Measurements from ENCODE around the gene CDH4. TPM values are rescaled to one million over a fixed set of nuclear protein-coding genes. Genes with fewer than 3 reads are reported as not detected.

The CDH4 gene
- total and polyA plus RNA-seq, 8 donors, result under 0.01 to 2.2 (median 0.11) TPM; not detected in 2

- Histone ChIP-seq H3K36me3 (no peaks in the 10 kb centered on the region), H3K9me3 (peaks cover 0 to 29% (median 26%) of the 10 kb centered on the region in 4 donors), H3K4me3 (no peak overlapping the region), H3K27ac (no peak overlapping the region), H3K4me1 (no peaks in the 10 kb centered on the region), H3K27me3 (peaks cover 0 to 26% (median 0%) of the 10 kb centered on the region in 3 donors)
- 79 to 85% (median 85%) methylated on average over 26 to 27 of the region's 27 CpGs for WGBS, 5 donors
- DNase-seq, result no peak
- intact Hi-C loops (cut with DNase I; ENCODE audit: low total_unique reads), result no loop called here
- TF ChIP-seq EP300 (IDR thresholded peaks at IDR 0.05) (no peak), POLR2A (IDR thresholded peaks at IDR 0.05) (no peak), POLR2AphosphoS5 (IDR thresholded peaks at IDR 0.05) (no peak)
- TF ChIP-seq, protein P1, sequence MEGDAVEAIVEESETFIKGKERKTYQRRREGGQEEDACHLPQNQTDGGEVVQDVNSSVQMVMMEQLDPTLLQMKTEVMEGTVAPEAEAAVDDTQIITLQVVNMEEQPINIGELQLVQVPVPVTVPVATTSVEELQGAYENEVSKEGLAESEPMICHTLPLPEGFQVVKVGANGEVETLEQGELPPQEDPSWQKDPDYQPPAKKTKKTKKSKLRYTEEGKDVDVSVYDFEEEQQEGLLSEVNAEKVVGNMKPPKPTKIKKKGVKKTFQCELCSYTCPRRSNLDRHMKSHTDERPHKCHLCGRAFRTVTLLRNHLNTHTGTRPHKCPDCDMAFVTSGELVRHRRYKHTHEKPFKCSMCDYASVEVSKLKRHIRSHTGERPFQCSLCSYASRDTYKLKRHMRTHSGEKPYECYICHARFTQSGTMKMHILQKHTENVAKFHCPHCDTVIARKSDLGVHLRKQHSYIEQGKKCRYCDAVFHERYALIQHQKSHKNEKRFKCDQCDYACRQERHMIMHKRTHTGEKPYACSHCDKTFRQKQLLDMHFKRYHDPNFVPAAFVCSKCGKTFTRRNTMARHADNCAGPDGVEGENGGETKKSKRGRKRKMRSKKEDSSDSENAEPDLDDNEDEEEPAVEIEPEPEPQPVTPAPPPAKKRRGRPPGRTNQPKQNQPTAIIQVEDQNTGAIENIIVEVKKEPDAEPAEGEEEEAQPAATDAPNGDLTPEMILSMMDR (IDR thresholded peaks at IDR 0.05), result no peak
Measured at GRCh38 chr20:61779176-61779965, 527.3 kb downstream of the CDH4 start.

GRCh38 chr20:61780066-61780465, 528.0 kb downstream of the CDH4 start:
- DNase-seq, result no peak
- intact Hi-C loops (cut with DNase I; ENCODE audit: low total_unique reads), result no loop called here
- TF ChIP-seq, protein P1 (IDR thresholded peaks at IDR 0.05), result no peak
- TF ChIP-seq EP300 (IDR thresholded peaks at IDR 0.05) (no peak), POLR2A (IDR thresholded peaks at IDR 0.05) (no peak), POLR2AphosphoS5 (IDR thresholded peaks at IDR 0.05) (no peak)
- H3K4me1 ChIP-seq, result no peaks in the 10 kb centered on the region
- peaks cover 0 to 29% (median 26%) of the 10 kb centered on the region in 4 donors for H3K9me3 ChIP-seq
- no peak overlapping the region for H3K27ac ChIP-seq
- no peaks in the 10 kb centered on the region for H3K36me3 ChIP-seq
- no peak overlapping the region for H3K4me3 ChIP-seq
- 80 to 88% (median 87%) methylated on average over 7 of the region's 7 CpGs for WGBS, 5 donors
- H3K27me3 ChIP-seq, result peaks cover 0 to 30% (median 3%) of the 10 kb centered on the region in 3 donors

- intact Hi-C loops (cut with DNase I; ENCODE audit: low total_unique reads), result no loop called here
- no peak for DNase-seq
- Histone ChIP-seq H3K36me3 (no peaks in the 10 kb centered on the region), H3K4me3 (no peak overlapping the region), H3K27me3 (peaks cover 0 to 31% (median 8%) of the 10 kb centered on the region in 3 donors), H3K4me1 (no peaks in the 10 kb centered on the region), H3K27ac (no peak overlapping the region), H3K9me3 (peaks cover 0 to 26% (median 22%) of the 10 kb centered on the region in 4 donors)
- TF ChIP-seq POLR2AphosphoS5 (IDR thresholded peaks at IDR 0.05) (no peak), POLR2A (IDR thresholded peaks at IDR 0.05) (no peak), EP300 (IDR thresholded peaks at IDR 0.05) (no peak)
- TF ChIP-seq, protein P1 (IDR thresholded peaks at IDR 0.05), result no peak
- 69 to 83% (median 81%) methylated on average over 17 to 18 of the region's 18 CpGs for WGBS, 5 donors
Measured at GRCh38 chr20:61784801-61785566, 532.9 kb downstream of the CDH4 start.

GRCh38 chr20:61785567-61785816, 533.4 kb downstream of the CDH4 start:
- DNase-seq, result no peak
- Histone ChIP-seq H3K27ac (no peak overlapping the region), H3K4me3 (no peak overlapping the region), H3K4me1 (no peaks in the 10 kb centered on the region), H3K36me3 (no peaks in the 10 kb centered on the region), H3K27me3 (peaks cover 0 to 31% (median 8%) of the 10 kb centered on the region in 3 donors), H3K9me3 (peaks cover 0 to 24% (median 20%) of the 10 kb centered on the region in 4 donors)
- intact Hi-C loops (cut with DNase I; ENCODE audit: low total_unique reads), result no loop called here
- WGBS, 5 donors, result 80 to 100% (median 88%) methylated on average over 1 of the region's 1 CpG
- TF ChIP-seq, protein P1 (IDR thresholded peaks at IDR 0.05), result no peak
- TF ChIP-seq POLR2AphosphoS5 (IDR thresholded peaks at IDR 0.05) (no peak), EP300 (IDR thresholded peaks at IDR 0.05) (no peak), POLR2A (IDR thresholded peaks at IDR 0.05) (no peak)
